Brain microvascular endothelial cell (primary cell): ENCODE results near the gene CCDC88B.

Source experiments
- DNase-seq: peaks from one replicate; pipeline ENCODE4 v3.0.0-alpha.2; 2020
- H3K27ac ChIP-seq: fragments of 250-450 bp; sonication (Bioruptor Pico); 2 replicates; pipeline ENCODE4 v1.5.1; 2020; ENCODE audit warnings: mild to moderate bottlenecking, moderate library complexity
- H3K27me3 ChIP-seq: fragments of 250-450 bp; sonication (Bioruptor Pico); replicated peaks from 2 replicates; pipeline ENCODE4 v1.5.1; 2020; ENCODE audit warnings: mild to moderate bottlenecking
- H3K36me3 ChIP-seq: fragments of 250-450 bp; sonication (Bioruptor Pico); replicated peaks from 2 replicates; pipeline ENCODE4 v1.5.1; 2020; ENCODE audit warnings: mild to moderate bottlenecking
- H3K4me3 ChIP-seq: 2 replicates; pipeline ENCODE4 v1.5.1; 2011; ENCODE audit warnings: low read depth, mild to moderate bottlenecking, control low read depth, low read length, moderate library complexity
- CTCF ChIP-seq: IDR thresholded peaks from 2 replicates; pipeline ENCODE4 v1.5.1; 2011; ENCODE audit warnings: low read depth, mild to moderate bottlenecking, moderate library complexity, low read length, control low read depth, inconsistent platforms; ENCODE audit errors: missing control alignments
- in situ Hi-C: cut with HindIII; loops from 2 replicates; pipeline ENCODE4 v1.10.0; 2017; ENCODE audit warnings: low sequenced_read_pairs, low pct_ligation_motif_present

The CCDC88B gene

GRCh38 chr11:64334764-64335735 lies 5.0 kb upstream of the CCDC88B start:
- Histone ChIP-seq H3K27ac (no peak overlapping the region), H3K27me3 (no peaks in the 10 kb centered on the region), H3K36me3 (no peaks in the 10 kb centered on the region), H3K4me3 (no peak overlapping the region)
- peak; percentile 92 for DNase-seq
- no peak for TF ChIP-seq CTCF
- in situ Hi-C loops: no loop called here

- no peak for TF ChIP-seq CTCF
- no peaks in the 10 kb centered on the region for H3K36me3 ChIP-seq
- no peak overlapping the region for H3K27ac ChIP-seq
- DNase-seq: no peak
- H3K4me3 ChIP-seq: no peak overlapping the region
- in situ Hi-C loops: no loop called here
- H3K27me3 ChIP-seq: no peaks in the 10 kb centered on the region
Observed at GRCh38 chr11:64337538-64338249, 2.3 kb upstream of the CCDC88B start.

GRCh38 chr11:64338716-64339115 lies 1.3 kb upstream of the CCDC88B start:
- Histone ChIP-seq H3K27ac (no peak overlapping the region), H3K27me3 (no peaks in the 10 kb centered on the region), H3K4me3 (no peak overlapping the region), H3K36me3 (no peaks in the 10 kb centered on the region)
- no peak for TF ChIP-seq CTCF
- in situ Hi-C loops: no loop called here
- DNase-seq: no peak

GRCh38 chr11:64339286-64339685 lies 718 bp upstream of the CCDC88B start:
- Histone ChIP-seq H3K36me3 (no peaks in the 10 kb centered on the region), H3K27me3 (no peaks in the 10 kb centered on the region), H3K27ac (no peak overlapping the region), H3K4me3 (no peak overlapping the region)
- no peak for TF ChIP-seq CTCF
- no peak for DNase-seq
- in situ Hi-C loops: no loop called here

GRCh38 chr11:64340671-64341335 lies 799 bp downstream of the CCDC88B start:
- in situ Hi-C loops: no loop called here
- H3K4me3 ChIP-seq: no peak overlapping the region
- no peak for DNase-seq
- H3K36me3 ChIP-seq: no peaks in the 10 kb centered on the region
- TF ChIP-seq CTCF: peak; percentile 32
- no peaks in the 10 kb centered on the region for H3K27me3 ChIP-seq
- H3K27ac ChIP-seq: no peak overlapping the region
